DND-41 (cell line): ENCODE measurements around the gene BST1.

Source experiments
- EZH2 ChIP-seq: IDR thresholded peaks from 3 replicates; pipeline ENCODE4 v1.6.1; 2012; ENCODE audit warnings: borderline replicate concordance, low read depth, mild to moderate bottlenecking, moderate library complexity, low read length, inconsistent platforms; ENCODE audit not compliant: severe bottlenecking
- TF ChIP-seq, protein P1 (sequence below): IDR thresholded peaks from 2 replicates; pipeline ENCODE4 v1.5.1; 2012; ENCODE audit warnings: borderline replicate concordance, low read length, moderate library complexity, mild to moderate bottlenecking; ENCODE audit not compliant: poor library complexity, severe bottlenecking; ENCODE audit errors: extremely low read depth

DNA sequence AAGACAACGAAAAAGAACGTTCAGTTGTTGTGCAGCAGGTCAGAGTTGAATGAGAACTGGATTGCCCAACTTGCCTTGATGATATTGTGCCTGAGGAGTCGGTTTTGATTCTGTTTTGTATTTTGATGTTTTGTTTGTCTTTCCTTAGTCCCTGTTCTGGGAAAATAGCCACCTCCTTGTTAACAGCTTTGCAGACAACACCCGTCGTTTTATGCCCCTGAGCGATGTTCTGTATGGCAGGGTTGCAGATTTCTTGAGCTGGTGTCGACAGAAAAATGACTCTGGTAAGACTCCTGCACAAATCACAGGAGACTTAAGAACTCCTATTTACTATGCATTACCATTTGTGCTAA is 4.5 kb downstream of the BST1 start:
- TF ChIP-seq, protein P1, sequence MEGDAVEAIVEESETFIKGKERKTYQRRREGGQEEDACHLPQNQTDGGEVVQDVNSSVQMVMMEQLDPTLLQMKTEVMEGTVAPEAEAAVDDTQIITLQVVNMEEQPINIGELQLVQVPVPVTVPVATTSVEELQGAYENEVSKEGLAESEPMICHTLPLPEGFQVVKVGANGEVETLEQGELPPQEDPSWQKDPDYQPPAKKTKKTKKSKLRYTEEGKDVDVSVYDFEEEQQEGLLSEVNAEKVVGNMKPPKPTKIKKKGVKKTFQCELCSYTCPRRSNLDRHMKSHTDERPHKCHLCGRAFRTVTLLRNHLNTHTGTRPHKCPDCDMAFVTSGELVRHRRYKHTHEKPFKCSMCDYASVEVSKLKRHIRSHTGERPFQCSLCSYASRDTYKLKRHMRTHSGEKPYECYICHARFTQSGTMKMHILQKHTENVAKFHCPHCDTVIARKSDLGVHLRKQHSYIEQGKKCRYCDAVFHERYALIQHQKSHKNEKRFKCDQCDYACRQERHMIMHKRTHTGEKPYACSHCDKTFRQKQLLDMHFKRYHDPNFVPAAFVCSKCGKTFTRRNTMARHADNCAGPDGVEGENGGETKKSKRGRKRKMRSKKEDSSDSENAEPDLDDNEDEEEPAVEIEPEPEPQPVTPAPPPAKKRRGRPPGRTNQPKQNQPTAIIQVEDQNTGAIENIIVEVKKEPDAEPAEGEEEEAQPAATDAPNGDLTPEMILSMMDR = no peak
- TF ChIP-seq EZH2 = no peak
